ENCODE results near the gene TMEM30A.

TMEM30A gene

GRCh38 chr6:75243333-75244062 is 41.1 kb downstream of the TMEM30A start, which contains the start of gene COX7A2 (continued):
- TF ChIP-seq ZBTB6 (tag by site-specific recombination; IDR thresholded peaks at IDR 0.05), result peak; percentile 85
- TF ChIP-seq ZNF140 (tag by site-specific recombination; IDR thresholded peaks at IDR 0.05), result no peak
- TF ChIP-seq ZNF311 (tag by site-specific recombination; IDR thresholded peaks at IDR 0.05; ENCODE audit: borderline replicate concordance), result no peak
- TF ChIP-seq ZBTB26 (tag by site-specific recombination; optimal IDR thresholded peaks at IDR 0.05), result peak; percentile 17
- TF ChIP-seq ZNF324 (tag by site-specific recombination; IDR thresholded peaks at IDR 0.05), result peak; percentile 36; the same call in 1 of the 2 replicates
- TF ChIP-seq ZNF354C (tag by site-specific recombination; IDR thresholded peaks at IDR 0.05; ENCODE audit: borderline replicate concordance, low read depth), result no peak
- TF ChIP-seq PRDM2 (tag by site-specific recombination; IDR thresholded peaks at IDR 0.05; ENCODE audit: borderline replicate concordance), result no peak
- no peak for TF ChIP-seq ZNF221 (tag by site-specific recombination; IDR thresholded peaks at IDR 0.05; ENCODE audit: borderline replicate concordance)
- no peak for TF ChIP-seq ZBTB20 (tag by site-specific recombination; IDR thresholded peaks at IDR 0.05)
- TF ChIP-seq ZNF580 (tag by site-specific recombination; IDR thresholded peaks at IDR 0.05), result peak; percentile 75
- peak; percentile 86 for TF ChIP-seq ZNF561 (tag by site-specific recombination; IDR thresholded peaks at IDR 0.05; ENCODE audit: borderline replicate concordance)
- TF ChIP-seq HIC1 (tag by site-specific recombination; IDR thresholded peaks at IDR 0.05), result no peak
- no peak for TF ChIP-seq ZNF416 (tag by site-specific recombination; IDR thresholded peaks at IDR 0.05)
- TF ChIP-seq ZNF596 (tag by site-specific recombination; IDR thresholded peaks at IDR 0.05), result no peak
- no peak for TF ChIP-seq ZNF114 (tag by site-specific recombination; IDR thresholded peaks at IDR 0.05)
- no peak for TF ChIP-seq ZNF626 (tag by site-specific recombination; IDR thresholded peaks at IDR 0.05)
- TF ChIP-seq ZBTB11 (tag by site-specific recombination; conservative IDR thresholded peaks at IDR 0.05; ENCODE audit: low read depth), result peak; percentile 97
- 0 out of 2 replicates have a peak, but pooled peaks have one; percentile 26 for TF ChIP-seq ZNF184 (tag by site-specific recombination; IDR thresholded peaks at IDR 0.05)
- peak; percentile 89 for TF ChIP-seq ZNF501 (tag by site-specific recombination; IDR thresholded peaks at IDR 0.05)
- no peak for TF ChIP-seq ZNF747 (tag by site-specific recombination; IDR thresholded peaks at IDR 0.05)

Data from HEK293 (cell line).